ENCODE data around the gene RIN3. TPM values are rescaled to one million over a fixed set of nuclear protein-coding genes. Genes with fewer than 3 reads are reported as not detected.

The RIN3 gene
- total RNA-seq, 6 experiments from 2014 or later: 19.7 to 26.0 (median 24.6) TPM

DNA sequence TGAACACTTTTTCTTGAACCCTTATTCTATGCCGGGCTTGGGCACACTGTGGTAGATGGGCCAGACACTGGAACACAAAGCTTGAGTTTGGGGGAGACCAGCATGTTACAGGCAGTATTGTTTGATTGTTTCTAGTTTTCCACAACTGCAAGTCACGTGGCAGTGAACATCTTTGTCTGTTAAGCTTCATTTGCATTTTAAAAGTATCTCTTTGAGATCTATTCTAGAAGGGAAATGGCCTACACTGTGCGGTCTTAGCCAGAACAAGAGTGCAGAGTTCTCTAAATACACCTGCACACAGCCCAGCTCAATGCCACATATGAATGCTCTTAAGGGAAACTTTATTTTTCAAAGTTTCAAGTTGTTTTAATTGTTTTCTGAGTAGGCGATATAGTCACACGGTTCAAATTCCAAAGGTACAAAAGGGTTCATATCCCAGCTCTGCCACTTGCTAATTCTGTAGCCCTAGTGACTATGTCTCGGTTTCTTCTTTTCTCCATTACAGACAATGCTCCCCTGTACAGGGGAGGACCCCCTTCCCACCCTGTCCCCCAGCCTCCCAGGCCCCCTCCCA is 24.9 kb downstream of the RIN3 start:
- Mint-ChIP-seq H3K9me3 (peaks cover 5% of the 10 kb centered on the region), H3K27me3 (ENCODE audit: insufficient read depth) (peaks cover 3% of the 10 kb centered on the region; the same call in 1 of the 2 replicates), H3K4me1 (ENCODE audit: low read depth) (peaks cover 54% of the 10 kb centered on the region), H3K4me3 (no peak overlapping the region), H3K27ac (no peak overlapping the region), H3K36me3 (ENCODE audit: low read depth) (peaks cover 15% of the 10 kb centered on the region)
- TF ChIP-seq, protein P1, sequence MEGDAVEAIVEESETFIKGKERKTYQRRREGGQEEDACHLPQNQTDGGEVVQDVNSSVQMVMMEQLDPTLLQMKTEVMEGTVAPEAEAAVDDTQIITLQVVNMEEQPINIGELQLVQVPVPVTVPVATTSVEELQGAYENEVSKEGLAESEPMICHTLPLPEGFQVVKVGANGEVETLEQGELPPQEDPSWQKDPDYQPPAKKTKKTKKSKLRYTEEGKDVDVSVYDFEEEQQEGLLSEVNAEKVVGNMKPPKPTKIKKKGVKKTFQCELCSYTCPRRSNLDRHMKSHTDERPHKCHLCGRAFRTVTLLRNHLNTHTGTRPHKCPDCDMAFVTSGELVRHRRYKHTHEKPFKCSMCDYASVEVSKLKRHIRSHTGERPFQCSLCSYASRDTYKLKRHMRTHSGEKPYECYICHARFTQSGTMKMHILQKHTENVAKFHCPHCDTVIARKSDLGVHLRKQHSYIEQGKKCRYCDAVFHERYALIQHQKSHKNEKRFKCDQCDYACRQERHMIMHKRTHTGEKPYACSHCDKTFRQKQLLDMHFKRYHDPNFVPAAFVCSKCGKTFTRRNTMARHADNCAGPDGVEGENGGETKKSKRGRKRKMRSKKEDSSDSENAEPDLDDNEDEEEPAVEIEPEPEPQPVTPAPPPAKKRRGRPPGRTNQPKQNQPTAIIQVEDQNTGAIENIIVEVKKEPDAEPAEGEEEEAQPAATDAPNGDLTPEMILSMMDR (IDR thresholded peaks at IDR 0.05): no peak
- no peak for DNase-seq

DNA sequence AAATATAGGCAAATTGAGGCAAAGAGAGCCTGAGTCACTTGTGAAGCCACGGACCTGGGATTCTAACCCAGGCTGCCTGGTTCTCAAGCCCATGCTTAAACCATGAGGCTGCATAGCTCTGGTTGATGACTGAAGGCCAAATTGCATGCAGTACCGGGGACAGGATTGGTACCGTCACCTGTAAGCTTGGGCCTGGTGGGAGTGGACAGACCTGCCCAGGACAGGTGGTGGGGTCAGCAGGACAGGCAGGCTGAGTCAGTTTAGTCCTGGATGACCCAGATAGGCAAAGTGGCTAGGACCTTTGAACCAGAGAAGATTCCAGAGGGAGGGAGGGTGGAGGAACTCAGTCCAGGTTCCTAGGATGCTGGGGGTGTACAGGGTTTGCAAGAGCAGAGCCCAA is 25.8 kb downstream of the RIN3 start:
- Mint-ChIP-seq H3K4me3 (no peak overlapping the region; the same call in 1 of the 2 replicates), H3K4me1 (ENCODE audit: low read depth) (peaks cover 54% of the 10 kb centered on the region), H3K9me3 (peaks cover 5% of the 10 kb centered on the region), H3K27ac (peak overlapping the region; percentile 95), H3K27me3 (ENCODE audit: insufficient read depth) (peaks cover 3% of the 10 kb centered on the region; the same call in 1 of the 2 replicates), H3K36me3 (ENCODE audit: low read depth) (peaks cover 15% of the 10 kb centered on the region)
- DNase-seq: no peak
- TF ChIP-seq, protein P1 (IDR thresholded peaks at IDR 0.05): no peak

DNA sequence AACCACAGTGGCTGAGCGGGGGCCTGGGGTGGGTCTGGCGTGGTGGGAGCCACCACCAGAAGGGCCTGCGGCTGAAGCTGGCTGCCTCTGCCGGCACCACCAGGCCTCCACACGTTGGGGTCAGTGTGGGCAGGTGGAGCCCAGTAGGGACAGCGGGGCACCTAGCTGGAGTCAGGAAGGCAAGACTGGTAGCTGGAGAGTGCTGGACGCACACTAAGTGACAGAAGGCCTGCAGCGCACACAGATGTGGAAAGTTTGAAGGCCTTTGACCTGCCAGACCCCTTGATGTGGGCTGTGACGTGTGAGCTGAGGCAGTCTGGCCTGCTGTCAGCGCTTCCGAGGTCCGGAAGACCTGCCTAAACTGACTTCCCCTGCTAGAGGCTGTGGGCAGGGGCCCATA is 26.3 kb downstream of the RIN3 start:
- Mint-ChIP-seq H3K9me3 (peaks cover 5% of the 10 kb centered on the region), H3K4me1 (ENCODE audit: low read depth) (peaks cover 54% of the 10 kb centered on the region), H3K27me3 (ENCODE audit: insufficient read depth) (peaks cover 3% of the 10 kb centered on the region; the same call in 1 of the 2 replicates), H3K27ac (peak overlapping the region; percentile 95), H3K36me3 (ENCODE audit: low read depth) (peaks cover 15% of the 10 kb centered on the region), H3K4me3 (no peak overlapping the region)
- TF ChIP-seq, protein P1 (IDR thresholded peaks at IDR 0.05): no peak
- DNase-seq: no peak

DNA sequence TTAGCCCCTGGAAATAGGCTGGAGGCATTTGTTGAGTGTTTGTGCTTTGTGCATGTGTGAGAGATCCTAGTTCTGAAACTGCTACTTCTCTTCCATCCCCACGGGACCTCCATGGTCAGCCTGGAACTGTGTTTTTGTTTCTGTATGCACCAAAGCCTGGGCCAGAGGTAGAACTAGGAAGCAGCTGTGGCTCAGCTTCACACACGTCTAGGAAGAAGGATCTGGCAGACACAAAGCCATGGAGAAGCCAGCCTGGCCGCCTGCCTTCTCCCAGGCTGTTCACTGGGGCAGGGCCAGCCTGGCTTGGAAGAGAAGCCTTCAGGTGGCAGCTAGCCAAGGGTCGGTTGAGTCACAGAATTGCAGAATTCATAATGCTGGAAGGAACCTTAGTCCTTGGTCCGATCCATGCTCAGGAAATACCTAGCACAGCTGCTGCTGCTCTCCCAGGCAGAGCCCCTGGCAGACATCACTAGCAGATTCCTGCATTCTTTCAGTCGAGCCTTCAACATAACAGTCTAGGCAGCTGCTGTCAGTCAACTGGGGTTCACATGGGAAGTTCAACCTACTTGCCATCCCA is 27.0 kb downstream of the RIN3 start:
- peaks cover 49% of the 10 kb centered on the region for H3K4me1 Mint-ChIP-seq (ENCODE audit: low read depth)

DNA sequence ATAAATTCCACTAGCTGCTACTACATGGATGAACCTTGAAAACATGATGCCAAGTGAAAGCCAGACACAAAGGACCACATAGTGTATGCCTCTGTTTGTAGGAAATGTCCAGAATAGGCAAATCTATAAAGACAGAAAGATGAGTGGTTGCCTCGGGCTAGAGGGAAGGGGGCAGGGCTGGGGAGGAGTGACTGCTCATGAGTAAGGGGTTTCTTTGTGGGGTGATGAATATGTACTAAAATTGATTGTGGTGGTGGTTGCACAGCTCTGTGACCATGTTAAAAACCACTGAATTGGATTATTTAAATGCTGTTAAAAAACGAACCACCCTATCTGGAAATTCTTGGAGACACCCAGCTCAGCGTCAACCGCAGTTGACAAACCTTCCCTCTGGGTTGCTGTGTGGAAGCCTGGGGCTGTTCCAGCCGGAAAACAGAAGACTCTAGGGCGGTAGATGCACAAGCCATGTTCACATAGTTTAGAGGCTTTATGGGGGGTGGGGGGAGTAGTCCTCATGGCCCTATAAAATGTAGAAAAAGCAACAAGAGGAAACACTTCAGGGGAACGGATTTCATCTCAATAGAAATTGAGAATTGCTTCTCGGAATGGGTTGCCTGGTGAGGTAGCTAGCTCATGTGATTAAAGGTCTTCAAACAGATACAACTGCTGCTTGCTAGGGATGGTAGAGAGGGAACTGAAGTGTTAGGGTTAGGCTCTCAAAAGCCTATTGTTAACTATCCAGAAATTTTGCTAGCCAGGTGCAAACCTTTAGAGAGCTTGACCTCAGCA is 29.4 kb downstream of the RIN3 start:
- H3K27ac Mint-ChIP-seq: no peak overlapping the region
- peaks cover 3% of the 10 kb centered on the region; the same call in 1 of the 2 replicates for H3K27me3 Mint-ChIP-seq (ENCODE audit: insufficient read depth)

More for the DNA sequence above, 27.0 kb downstream of the RIN3 start:
- TF ChIP-seq, protein P1 (IDR thresholded peaks at IDR 0.05): no peak
- Mint-ChIP-seq H3K9me3 (peaks cover 5% of the 10 kb centered on the region), H3K27ac (peak overlapping the region; percentile 95), H3K36me3 (ENCODE audit: low read depth) (peaks cover 15% of the 10 kb centered on the region), H3K4me3 (peak overlapping the region; percentile 55), H3K27me3 (ENCODE audit: insufficient read depth) (peaks cover 3% of the 10 kb centered on the region; the same call in 1 of the 2 replicates)
- peak; percentile 97 for DNase-seq

More for the DNA sequence above, 29.4 kb downstream of the RIN3 start:
- H3K4me1 Mint-ChIP-seq (ENCODE audit: low read depth): peaks cover 41% of the 10 kb centered on the region
- TF ChIP-seq, protein P1 (IDR thresholded peaks at IDR 0.05): no peak
- DNase-seq: no peak
- peaks cover 5% of the 10 kb centered on the region for H3K9me3 Mint-ChIP-seq
- H3K4me3 Mint-ChIP-seq: no peak overlapping the region
- peaks cover 15% of the 10 kb centered on the region for H3K36me3 Mint-ChIP-seq (ENCODE audit: low read depth)

Data from HFFc6 (cell line).